Measurements from ENCODE around the gene AGRP.

The AGRP gene

GRCh38 chr16:67445126-67445426 lies 38.3 kb downstream of the AGRP start:
- DNase-seq = no peak

GRCh38 chr16:67444259-67445125 lies 38.9 kb downstream of the AGRP start:
- no peak for DNase-seq

GRCh38 chr16:67443265-67443664 lies 40.1 kb downstream of the AGRP start:
- no peak for DNase-seq

GRCh38 chr16:67442581-67443255 lies 40.6 kb downstream of the AGRP start:
- no peak for DNase-seq

- no peak for DNase-seq
Observed at GRCh38 chr16:67441907-67442306, 41.4 kb downstream of the AGRP start.

- peak; percentile 92 for DNase-seq
Observed at GRCh38 chr16:67441271-67441753, 42.0 kb downstream of the AGRP start.

GRCh38 chr16:67438824-67439393 lies 44.4 kb downstream of the AGRP start:
- DNase-seq = no peak

GRCh38 chr16:67438098-67438791 lies 45.1 kb downstream of the AGRP start:
- no peak for DNase-seq

GRCh38 chr16:67437513-67437912 lies 45.8 kb downstream of the AGRP start:
- DNase-seq = no peak

GRCh38 chr16:67436640-67437193 lies 46.6 kb downstream of the AGRP start:
- DNase-seq = no peak

- DNase-seq = no peak
Observed at GRCh38 chr16:67435758-67436164, 47.6 kb downstream of the AGRP start.

- DNase-seq = no peak
Observed at GRCh38 chr16:67433131-67433719, 50.1 kb downstream of the AGRP start.
